Measurements from ENCODE around the gene ST6GAL2. TPM values are rescaled to one million over a fixed set of nuclear protein-coding genes. Genes with fewer than 3 reads are reported as not detected.

The ST6GAL2 gene
- total and polyA plus RNA-seq, 4 donors: 1.0 to 3.6 (median 2.3) TPM

DNA sequence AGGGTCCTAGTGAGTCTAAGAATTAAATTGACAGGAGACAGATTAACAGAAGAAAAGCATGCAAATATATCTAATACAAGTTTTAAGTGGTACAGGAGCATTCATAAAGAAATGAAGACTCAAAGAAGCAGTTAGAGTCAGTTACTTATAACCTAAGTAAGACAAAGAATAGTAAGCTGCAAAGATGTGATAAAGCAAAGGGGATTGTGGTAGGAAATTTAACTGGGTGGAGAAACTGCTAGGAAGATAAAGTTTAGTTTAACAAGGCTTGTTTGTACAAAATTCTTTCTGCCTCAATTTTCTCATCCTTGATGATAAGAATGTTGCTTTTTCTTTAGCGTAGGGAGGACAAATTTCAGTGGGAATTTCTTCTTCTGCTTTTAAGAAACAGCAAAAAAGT is 35.5 kb upstream of the ST6GAL2 start:
- no peaks in the 10 kb centered on the region for H3K36me3 ChIP-seq (ENCODE audit: control insufficient read depth in 4 of 4, insufficient read depth in 3 of 4, low read depth in 1 of 4, low read length in 3 of 4)
- H3K27ac ChIP-seq (ENCODE audit: low read depth in 1 of 2, low read length in 2 of 2): no peak overlapping the region
- no peaks in the 10 kb centered on the region for H3K27me3 ChIP-seq (ENCODE audit: control insufficient read depth in 4 of 4, insufficient read depth in 4 of 4, low read length in 3 of 4)
- no peaks in the 10 kb centered on the region for H3K9me3 ChIP-seq (ENCODE audit: control insufficient read depth in 4 of 4, low read length in 3 of 4)
- no peak overlapping the region for H3K4me3 ChIP-seq (ENCODE audit: low read depth in 1 of 3, low read length in 3 of 3)
- H3K9ac ChIP-seq (ENCODE audit: low read depth in 1 of 2, low read length in 2 of 2): no peak overlapping the region
- WGBS: 74% methylated on average over 1 of the region's 1 CpG
- TF ChIP-seq SP1 (IDR thresholded peaks at IDR 0.05) (no peak), FOXA1 (IDR thresholded peaks at IDR 0.05) (no peak), FOXA2 (IDR thresholded peaks at IDR 0.05) (no peak), HNF4G (IDR thresholded peaks at IDR 0.05) (no peak), GABPA (IDR thresholded peaks at IDR 0.05 in 1 of 2, conservative IDR thresholded peaks at IDR 0.05 in 1 of 2) (no peak), TAF1 (conservative IDR thresholded peaks at IDR 0.05) (no peak)
- TF ChIP-seq, protein P1, sequence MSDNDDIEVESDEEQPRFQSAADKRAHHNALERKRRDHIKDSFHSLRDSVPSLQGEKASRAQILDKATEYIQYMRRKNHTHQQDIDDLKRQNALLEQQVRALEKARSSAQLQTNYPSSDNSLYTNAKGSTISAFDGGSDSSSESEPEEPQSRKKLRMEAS (IDR thresholded peaks at IDR 0.05): no peak
- TF ChIP-seq, protein P2, sequence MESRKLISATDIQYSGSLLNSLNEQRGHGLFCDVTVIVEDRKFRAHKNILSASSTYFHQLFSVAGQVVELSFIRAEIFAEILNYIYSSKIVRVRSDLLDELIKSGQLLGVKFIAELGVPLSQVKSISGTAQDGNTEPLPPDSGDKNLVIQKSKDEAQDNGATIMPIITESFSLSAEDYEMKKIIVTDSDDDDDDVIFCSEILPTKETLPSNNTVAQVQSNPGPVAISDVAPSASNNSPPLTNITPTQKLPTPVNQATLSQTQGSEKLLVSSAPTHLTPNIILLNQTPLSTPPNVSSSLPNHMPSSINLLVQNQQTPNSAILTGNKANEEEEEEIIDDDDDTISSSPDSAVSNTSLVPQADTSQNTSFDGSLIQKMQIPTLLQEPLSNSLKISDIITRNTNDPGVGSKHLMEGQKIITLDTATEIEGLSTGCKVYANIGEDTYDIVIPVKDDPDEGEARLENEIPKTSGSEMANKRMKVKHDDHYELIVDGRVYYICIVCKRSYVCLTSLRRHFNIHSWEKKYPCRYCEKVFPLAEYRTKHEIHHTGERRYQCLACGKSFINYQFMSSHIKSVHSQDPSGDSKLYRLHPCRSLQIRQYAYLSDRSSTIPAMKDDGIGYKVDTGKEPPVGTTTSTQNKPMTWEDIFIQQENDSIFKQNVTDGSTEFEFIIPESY (IDR thresholded peaks at IDR 0.05): no peak
- DNase-seq (ENCODE audit: low spot score): no peak
- H3K4me1 ChIP-seq (ENCODE audit: control insufficient read depth in 4 of 4, insufficient read depth in 4 of 4, low read length in 3 of 4): no peaks in the 10 kb centered on the region

DNA sequence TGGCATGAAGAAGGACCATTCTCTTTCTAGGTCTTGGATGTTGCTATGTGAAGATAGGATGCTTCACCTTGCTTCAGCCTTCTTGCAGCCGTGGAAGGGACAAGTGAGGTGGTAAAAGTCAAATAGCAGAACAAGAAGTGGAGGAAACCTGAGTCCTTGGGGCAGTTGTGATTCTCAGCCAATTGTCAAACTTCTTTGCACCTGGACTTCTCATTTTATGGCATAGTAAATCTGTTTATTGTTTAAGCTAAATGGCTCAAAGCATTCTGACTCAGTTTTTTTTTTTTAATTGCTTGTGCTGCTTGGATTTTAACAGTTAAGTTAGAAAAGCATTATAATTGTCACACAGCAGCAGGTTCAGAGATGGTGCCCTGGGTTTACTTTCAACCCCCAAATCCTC is 33.0 kb upstream of the ST6GAL2 start:
- H3K27ac ChIP-seq (ENCODE audit: low read depth in 1 of 2, low read length in 2 of 2): no peak overlapping the region
- no peak overlapping the region for H3K9ac ChIP-seq (ENCODE audit: low read depth in 1 of 2, low read length in 2 of 2)
- no peak for TF ChIP-seq YY1 (IDR thresholded peaks at IDR 0.05)
- TF ChIP-seq, protein P3, sequence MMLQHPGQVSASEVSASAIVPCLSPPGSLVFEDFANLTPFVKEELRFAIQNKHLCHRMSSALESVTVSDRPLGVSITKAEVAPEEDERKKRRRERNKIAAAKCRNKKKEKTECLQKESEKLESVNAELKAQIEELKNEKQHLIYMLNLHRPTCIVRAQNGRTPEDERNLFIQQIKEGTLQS (IDR thresholded peaks at IDR 0.05): no peak
- no peak for TF ChIP-seq GABPA (IDR thresholded peaks at IDR 0.05 in 1 of 2, conservative IDR thresholded peaks at IDR 0.05 in 1 of 2)
- TF ChIP-seq JUND (IDR thresholded peaks at IDR 0.05): no peak
- TF ChIP-seq TAF1 (conservative IDR thresholded peaks at IDR 0.05): no peak
- no peak for TF ChIP-seq RAD21 (IDR thresholded peaks at IDR 0.05)
- TF ChIP-seq EGR1 (IDR thresholded peaks at IDR 0.05; ENCODE audit: low read depth in 2 of 2): no peak
- no peak for TF ChIP-seq SP1 (IDR thresholded peaks at IDR 0.05)
- TF ChIP-seq NR2F2 (IDR thresholded peaks at IDR 0.05): no peak
- TF ChIP-seq RXRA (IDR thresholded peaks at IDR 0.05): no peak
- TF ChIP-seq, protein P1 (IDR thresholded peaks at IDR 0.05): no peak
- TF ChIP-seq, protein P4, sequence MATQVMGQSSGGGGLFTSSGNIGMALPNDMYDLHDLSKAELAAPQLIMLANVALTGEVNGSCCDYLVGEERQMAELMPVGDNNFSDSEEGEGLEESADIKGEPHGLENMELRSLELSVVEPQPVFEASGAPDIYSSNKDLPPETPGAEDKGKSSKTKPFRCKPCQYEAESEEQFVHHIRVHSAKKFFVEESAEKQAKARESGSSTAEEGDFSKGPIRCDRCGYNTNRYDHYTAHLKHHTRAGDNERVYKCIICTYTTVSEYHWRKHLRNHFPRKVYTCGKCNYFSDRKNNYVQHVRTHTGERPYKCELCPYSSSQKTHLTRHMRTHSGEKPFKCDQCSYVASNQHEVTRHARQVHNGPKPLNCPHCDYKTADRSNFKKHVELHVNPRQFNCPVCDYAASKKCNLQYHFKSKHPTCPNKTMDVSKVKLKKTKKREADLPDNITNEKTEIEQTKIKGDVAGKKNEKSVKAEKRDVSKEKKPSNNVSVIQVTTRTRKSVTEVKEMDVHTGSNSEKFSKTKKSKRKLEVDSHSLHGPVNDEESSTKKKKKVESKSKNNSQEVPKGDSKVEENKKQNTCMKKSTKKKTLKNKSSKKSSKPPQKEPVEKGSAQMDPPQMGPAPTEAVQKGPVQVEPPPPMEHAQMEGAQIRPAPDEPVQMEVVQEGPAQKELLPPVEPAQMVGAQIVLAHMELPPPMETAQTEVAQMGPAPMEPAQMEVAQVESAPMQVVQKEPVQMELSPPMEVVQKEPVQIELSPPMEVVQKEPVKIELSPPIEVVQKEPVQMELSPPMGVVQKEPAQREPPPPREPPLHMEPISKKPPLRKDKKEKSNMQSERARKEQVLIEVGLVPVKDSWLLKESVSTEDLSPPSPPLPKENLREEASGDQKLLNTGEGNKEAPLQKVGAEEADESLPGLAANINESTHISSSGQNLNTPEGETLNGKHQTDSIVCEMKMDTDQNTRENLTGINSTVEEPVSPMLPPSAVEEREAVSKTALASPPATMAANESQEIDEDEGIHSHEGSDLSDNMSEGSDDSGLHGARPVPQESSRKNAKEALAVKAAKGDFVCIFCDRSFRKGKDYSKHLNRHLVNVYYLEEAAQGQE (IDR thresholded peaks at IDR 0.05): no peak
- TF ChIP-seq FOXA2 (IDR thresholded peaks at IDR 0.05): no peak
- TF ChIP-seq HNF4A (conservative IDR thresholded peaks at IDR 0.05): no peak
- TF ChIP-seq FOXA1 (IDR thresholded peaks at IDR 0.05): no peak
- no peak for TF ChIP-seq HNF4G (IDR thresholded peaks at IDR 0.05)
- WGBS: 40% methylated on average over 1 of the region's 1 CpG
- H3K4me3 ChIP-seq (ENCODE audit: low read depth in 1 of 3, low read length in 3 of 3): no peak overlapping the region
- no peaks in the 10 kb centered on the region for H3K9me3 ChIP-seq (ENCODE audit: control insufficient read depth in 4 of 4, low read length in 3 of 4)
- H3K4me1 ChIP-seq (ENCODE audit: control insufficient read depth in 4 of 4, insufficient read depth in 4 of 4, low read length in 3 of 4): no peaks in the 10 kb centered on the region
- no peak for DNase-seq (ENCODE audit: low spot score)
- H3K36me3 ChIP-seq (ENCODE audit: control insufficient read depth in 4 of 4, insufficient read depth in 3 of 4, low read depth in 1 of 4, low read length in 3 of 4): no peaks in the 10 kb centered on the region
- no peaks in the 10 kb centered on the region for H3K27me3 ChIP-seq (ENCODE audit: control insufficient read depth in 4 of 4, insufficient read depth in 4 of 4, low read length in 3 of 4)

Measured in liver (tissue), 9 donors.